SK-N-SH (cell line): ENCODE measurements around the gene PIK3R3. TPM values are rescaled to one million over a fixed set of nuclear protein-coding genes. Genes with fewer than 3 reads are reported as not detected.

Experiments
- CTCF ChIA-PET: fragments of 300-600, 350-600 bp; formaldehyde crosslinking; extraction: SDS; loops from one replicate; lab custom pipeline; 2021; lab: Yijun Ruan, JAX
- POLR2A ChIA-PET: fragments of 350-600 bp; sonication (Branson Sonifier 250); formaldehyde crosslinking; extraction: SDS; loops from one replicate; lab custom pipeline; 2020; ENCODE audit warnings: antibody characterized with exemption, inconsistent platforms; lab: Yijun Ruan, JAX
- DNase-seq: peaks from one replicate; pipeline ENCODE4 v3.0.0; 2012
- H2AFZ ChIP-seq: fragments of 200-600 bp; sonication (generic); 2 replicates; pipeline ENCODE4 v1.8.1; 2016; ENCODE audit warnings: antibody characterized with exemption, mild to moderate bottlenecking, low read depth
- H3F3A ChIP-seq: fragments of 200-600 bp; sonication (generic); replicated peaks from 2 replicates; pipeline ENCODE3; 2016; ENCODE audit warnings: antibody characterized with exemption, mild to moderate bottlenecking; ENCODE audit not compliant: insufficient read depth
- H3K27ac ChIP-seq, 2 experiments: fragments of 200-500 bp in 1 of 2; fragments of 200-600 bp in 1 of 2; sonication (Bioruptor generic) in 1 of 2; sonication (generic), shearing (Covaris generic) in 1 of 2; 2 replicates each; pipeline versions ENCODE4 v1.5.1 to v1.6.1; 2014 to 2016; ENCODE audit warnings: low read depth in 2 of 2, inconsistent platforms in 1 of 2, low read length in 1 of 2, mild to moderate bottlenecking in 1 of 2, mixed read lengths in 1 of 2
- H3K27me3 ChIP-seq: fragments of 200-600 bp; sonication (generic), shearing (Covaris generic); 2 replicates; pipeline ENCODE4 v1.6.1; 2016; ENCODE audit warnings: mixed run types; ENCODE audit not compliant: insufficient read depth
- H3K36me3 ChIP-seq, 2 experiments: fragments of 200-500 bp in 1 of 2; fragments of 200-600 bp in 1 of 2; sonication (Bioruptor generic) in 1 of 2; sonication (generic) in 1 of 2; replicated peaks in 1 of 2; 2 replicates each; pipeline versions ENCODE3 to v1.5.1; 2014 to 2016; ENCODE audit warnings: low read length in 1 of 2, mild to moderate bottlenecking in 1 of 2; ENCODE audit not compliant: insufficient read depth in 2 of 2, control insufficient read depth in 1 of 2
- H3K4me1 ChIP-seq, 2 experiments: fragments of 200-500 bp in 1 of 2; fragments of 200-600 bp in 1 of 2; sonication (Bioruptor generic) in 1 of 2; sonication (generic), shearing (Covaris generic) in 1 of 2; 2 replicates each; pipeline versions ENCODE4 v1.5.1 to v1.6.1; 2014 to 2016; ENCODE audit warnings: low read depth in 1 of 2, low read length in 1 of 2, mixed run types in 1 of 2; ENCODE audit not compliant: insufficient read depth in 2 of 2, control insufficient read depth in 1 of 2
- H3K4me2 ChIP-seq: fragments of 200-600 bp; sonication (generic), shearing (Covaris generic); 2 replicates; pipeline ENCODE4 v1.6.1; 2017; ENCODE audit warnings: mixed run types
- H3K4me3 ChIP-seq, 2 experiments: fragments of 200-500 bp in 1 of 2; fragments of 200-600 bp in 1 of 2; sonication (Bioruptor generic) in 1 of 2; sonication (generic), shearing (Covaris generic) in 1 of 2; 2 replicates each; pipeline versions ENCODE4 v1.5.1 to v1.8.1; 2014 to 2016; ENCODE audit warnings: low read depth in 2 of 2, inconsistent platforms in 1 of 2, low read length in 1 of 2, mild to moderate bottlenecking in 1 of 2, mixed read lengths in 1 of 2, moderate library complexity in 1 of 2
- H3K79me2 ChIP-seq: fragments of 200-600 bp; sonication (generic); 2 replicates; pipeline ENCODE4 v1.8.1; 2017; ENCODE audit warnings: mild to moderate bottlenecking; ENCODE audit not compliant: insufficient read depth
- H3K9ac ChIP-seq: fragments of 200-600 bp; sonication (generic); 2 replicates; pipeline ENCODE4 v1.6.1; 2017; ENCODE audit warnings: mixed run types
- H3K9me2 ChIP-seq: fragments of 200-600 bp; sonication (generic); 2 replicates; pipeline ENCODE4 v1.6.1; 2017; ENCODE audit warnings: mixed run types
- H3K9me3 ChIP-seq: fragments of 200-600 bp; sonication (generic); 2 replicates; pipeline ENCODE4 v1.6.1; 2017; ENCODE audit warnings: mixed run types, mild to moderate bottlenecking, moderate library complexity
- H4K20me1 ChIP-seq: fragments of 200-600 bp; sonication (generic); 2 replicates; pipeline ENCODE4 v1.6.1; 2017; ENCODE audit warnings: mild to moderate bottlenecking, mixed run types; ENCODE audit not compliant: insufficient read depth
- ELF1 ChIP-seq: IDR thresholded peaks from 2 replicates; pipeline ENCODE4 v1.4.0; 2012
- EP300 ChIP-seq, 2 experiments: IDR thresholded peaks; 2 replicates each; pipeline versions ENCODE4 v1.4.0 to v1.6.1; 2012; ENCODE audit warnings: borderline replicate concordance in 1 of 2, low read depth in 1 of 2, low read length in 1 of 2
- FOXJ3 ChIP-seq: sonication (generic); formaldehyde crosslinking; IDR thresholded peaks from 2 replicates; pipeline ENCODE4 v1.5.1; 2020; ENCODE audit warnings: mild to moderate bottlenecking, missing genetic modification reagents
- FOXM1 ChIP-seq: IDR thresholded peaks from 2 replicates; pipeline ENCODE4 v1.4.0; 2012; ENCODE audit warnings: low read depth, mild to moderate bottlenecking
- GABPA ChIP-seq: IDR thresholded peaks from 2 replicates; pipeline ENCODE4 v1.4.0; 2012; ENCODE audit warnings: low read depth, mild to moderate bottlenecking
- GATA2 ChIP-seq: sonication (generic); formaldehyde crosslinking; IDR thresholded peaks from 2 replicates; pipeline ENCODE4 v1.5.0; 2020; ENCODE audit warnings: mild to moderate bottlenecking, missing genetic modification reagents
- MXI1 ChIP-seq: IDR thresholded peaks from 2 replicates; pipeline ENCODE4 v1.6.1; 2012; ENCODE audit warnings: mild to moderate bottlenecking, low read depth, low read length, improper control_type of control experiment
- RCOR1 ChIP-seq: fragments of 150-350 bp; IDR thresholded peaks from 2 replicates; pipeline ENCODE4 v1.6.1; 2017; ENCODE audit warnings: antibody characterized with exemption, low read length
- RFX5 ChIP-seq: IDR thresholded peaks from 2 replicates; pipeline ENCODE4 v1.6.1; 2012; ENCODE audit warnings: mild to moderate bottlenecking, improper control_type of control experiment, low read length
- RXRA ChIP-seq: IDR thresholded peaks from 2 replicates; pipeline ENCODE4 v1.4.0; 2012; ENCODE audit warnings: low read depth, mild to moderate bottlenecking, borderline replicate concordance
- TAF1 ChIP-seq: IDR thresholded peaks from 2 replicates; pipeline ENCODE4 v1.6.1; 2012; ENCODE audit warnings: low read depth, mild to moderate bottlenecking, low read length, moderate library complexity, borderline replicate concordance
- TCF12 ChIP-seq: IDR thresholded peaks from 2 replicates; pipeline ENCODE4 v1.4.0; 2012
- YY1 ChIP-seq: IDR thresholded peaks from 2 replicates; pipeline ENCODE4 v1.4.0; 2012; ENCODE audit warnings: low read depth, mild to moderate bottlenecking
- WGBS: methylation state at CpG from one replicate; pipeline ENCODE4 v1.1.6; 2017; ENCODE audit warnings: low lambda C conversion rate; 5-methylcytosine and 5-hydroxymethylcytosine counted together
- polyA plus RNA-seq, 3 experiments: library from polyadenylated mRNA; depleted of rRNA; stranded (reverse); fragments of >200 nt; gene quantifications; 2 replicates each; pipeline ENCODE4 v1.2.3, GENCODE V29; 2012
- TF ChIP-seq, protein P1 (sequence below): IDR thresholded peaks from 2 replicates; pipeline ENCODE4 v1.4.0; 2012; ENCODE audit warnings: low read depth, borderline replicate concordance
- TF ChIP-seq, protein P2 (sequence below): IDR thresholded peaks from 2 replicates; pipeline ENCODE4; 2012
- TF ChIP-seq, protein P3 (sequence below): fragments of 200-600 bp; sonication (generic); IDR thresholded peaks from 2 replicates; pipeline ENCODE4 v1.6.1; 2017; ENCODE audit warnings: antibody characterized with exemption, mild to moderate bottlenecking, moderate library complexity

The PIK3R3 gene
- polyA plus RNA-seq, 1 of the 3 experiments (the other 2 are of a cell fraction), result 4.0 TPM

DNA sequence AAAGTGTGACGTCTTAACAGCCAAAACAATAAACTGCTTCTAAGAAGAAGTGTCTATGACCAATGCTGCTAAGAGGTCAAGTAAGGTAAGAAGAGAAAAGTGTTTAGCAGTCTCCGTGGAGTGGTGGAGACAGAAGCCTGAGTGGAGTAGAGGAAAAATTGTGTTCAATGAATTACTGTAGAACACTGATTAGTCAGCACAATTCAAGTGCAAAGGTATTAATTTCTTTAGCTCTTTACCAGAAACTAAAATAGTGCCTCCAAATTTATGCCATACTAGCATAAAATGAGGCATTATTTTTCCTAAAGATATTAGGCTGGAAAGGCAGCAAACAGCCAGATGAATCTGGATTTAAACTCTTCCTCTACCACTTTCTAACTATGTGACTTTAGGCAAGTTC, 56.1 kb downstream of the PIK3R3 start:
- no peak for DNase-seq
- TF ChIP-seq RXRA (no peak), GATA2 (CRISPR knock-in tag) (no peak), RFX5 (no peak), FOXJ3 (CRISPR knock-in tag) (no peak), RCOR1 (no peak), EP300 (IDR thresholded peaks at IDR 0.05; ENCODE audit: borderline replicate concordance in 1 of 2, low read depth in 1 of 2, low read length in 1 of 2) (no peak), ELF1 (no peak), YY1 (no peak), FOXM1 (no peak), TCF12 (no peak), MXI1 (no peak)
- TF ChIP-seq, protein P1, sequence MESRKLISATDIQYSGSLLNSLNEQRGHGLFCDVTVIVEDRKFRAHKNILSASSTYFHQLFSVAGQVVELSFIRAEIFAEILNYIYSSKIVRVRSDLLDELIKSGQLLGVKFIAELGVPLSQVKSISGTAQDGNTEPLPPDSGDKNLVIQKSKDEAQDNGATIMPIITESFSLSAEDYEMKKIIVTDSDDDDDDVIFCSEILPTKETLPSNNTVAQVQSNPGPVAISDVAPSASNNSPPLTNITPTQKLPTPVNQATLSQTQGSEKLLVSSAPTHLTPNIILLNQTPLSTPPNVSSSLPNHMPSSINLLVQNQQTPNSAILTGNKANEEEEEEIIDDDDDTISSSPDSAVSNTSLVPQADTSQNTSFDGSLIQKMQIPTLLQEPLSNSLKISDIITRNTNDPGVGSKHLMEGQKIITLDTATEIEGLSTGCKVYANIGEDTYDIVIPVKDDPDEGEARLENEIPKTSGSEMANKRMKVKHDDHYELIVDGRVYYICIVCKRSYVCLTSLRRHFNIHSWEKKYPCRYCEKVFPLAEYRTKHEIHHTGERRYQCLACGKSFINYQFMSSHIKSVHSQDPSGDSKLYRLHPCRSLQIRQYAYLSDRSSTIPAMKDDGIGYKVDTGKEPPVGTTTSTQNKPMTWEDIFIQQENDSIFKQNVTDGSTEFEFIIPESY, result no peak
- TF ChIP-seq, protein P2, sequence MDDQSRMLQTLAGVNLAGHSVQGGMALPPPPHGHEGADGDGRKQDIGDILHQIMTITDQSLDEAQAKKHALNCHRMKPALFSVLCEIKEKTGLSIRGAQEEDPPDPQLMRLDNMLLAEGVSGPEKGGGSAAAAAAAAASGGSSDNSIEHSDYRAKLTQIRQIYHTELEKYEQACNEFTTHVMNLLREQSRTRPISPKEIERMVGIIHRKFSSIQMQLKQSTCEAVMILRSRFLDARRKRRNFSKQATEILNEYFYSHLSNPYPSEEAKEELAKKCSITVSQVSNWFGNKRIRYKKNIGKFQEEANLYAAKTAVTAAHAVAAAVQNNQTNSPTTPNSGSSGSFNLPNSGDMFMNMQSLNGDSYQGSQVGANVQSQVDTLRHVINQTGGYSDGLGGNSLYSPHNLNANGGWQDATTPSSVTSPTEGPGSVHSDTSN, result no peak
- TF ChIP-seq, all 33 proteins: peak for 0
- Histone ChIP-seq H3F3A (no peaks in the 10 kb centered on the region), H2AFZ (no peak overlapping the region), H3K4me1 (no peaks in the 10 kb centered on the region; a peak in 2 of 4 replicates), H3K27me3 (no peaks in the 10 kb centered on the region), H3K4me3 (no peak overlapping the region), H3K36me3 (peaks cover 3 to 22% of the 10 kb centered on the region in 2 experiments), H3K4me2 (no peak overlapping the region), H3K9ac (no peak overlapping the region), H4K20me1 (no peaks in the 10 kb centered on the region), H3K9me3 (no peaks in the 10 kb centered on the region), H3K9me2 (no peaks in the 10 kb centered on the region), H3K27ac (no peak overlapping the region; a peak in 1 of 4 replicates), H3K79me2 (no peaks in the 10 kb centered on the region)
- WGBS, result 90% methylated on average over 2 of the region's 2 CpGs
- ChIA-PET POLR2A (no interaction called here), CTCF (interaction anchor here (0.7 kb wide), 1 partner anchor 12 kb away, joined by 3 read pairs; no protein-coding TSS in a partner anchor)

DNA sequence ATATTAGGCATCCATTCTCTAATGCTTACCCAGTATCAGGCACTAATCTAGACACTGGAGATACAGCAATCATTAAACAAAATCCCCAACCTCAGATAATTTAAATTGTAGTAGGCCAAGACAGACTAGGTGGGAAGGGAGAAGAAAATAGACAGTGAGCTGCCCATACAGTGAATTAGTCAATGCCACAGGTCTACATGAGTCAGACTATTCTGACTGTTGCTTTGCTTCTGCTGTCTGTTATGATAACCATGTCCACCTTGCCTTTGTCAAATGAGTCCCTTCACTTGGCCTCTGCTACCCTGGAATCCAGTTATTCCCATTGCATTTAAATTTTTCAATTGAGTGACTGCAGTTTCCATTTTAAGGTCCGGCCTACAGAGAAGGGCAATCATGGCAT, 59.5 kb downstream of the PIK3R3 start:
- Histone ChIP-seq H3K4me3 (no peak overlapping the region), H3K27me3 (no peaks in the 10 kb centered on the region), H3K27ac (no peak overlapping the region), H3K9me2 (no peaks in the 10 kb centered on the region), H2AFZ (no peak overlapping the region), H4K20me1 (no peaks in the 10 kb centered on the region), H3K4me1 (no peaks in the 10 kb centered on the region), H3K36me3 (peaks cover 7 to 44% of the 10 kb centered on the region in 2 experiments), H3K4me2 (no peak overlapping the region), H3K9me3 (no peaks in the 10 kb centered on the region), H3K9ac (no peak overlapping the region), H3F3A (peaks cover 3% of the 10 kb centered on the region), H3K79me2 (no peaks in the 10 kb centered on the region)
- POLR2A ChIA-PET, result no interaction called here
- no peak for TF ChIP-seq FOXM1
- TF ChIP-seq, protein P3, sequence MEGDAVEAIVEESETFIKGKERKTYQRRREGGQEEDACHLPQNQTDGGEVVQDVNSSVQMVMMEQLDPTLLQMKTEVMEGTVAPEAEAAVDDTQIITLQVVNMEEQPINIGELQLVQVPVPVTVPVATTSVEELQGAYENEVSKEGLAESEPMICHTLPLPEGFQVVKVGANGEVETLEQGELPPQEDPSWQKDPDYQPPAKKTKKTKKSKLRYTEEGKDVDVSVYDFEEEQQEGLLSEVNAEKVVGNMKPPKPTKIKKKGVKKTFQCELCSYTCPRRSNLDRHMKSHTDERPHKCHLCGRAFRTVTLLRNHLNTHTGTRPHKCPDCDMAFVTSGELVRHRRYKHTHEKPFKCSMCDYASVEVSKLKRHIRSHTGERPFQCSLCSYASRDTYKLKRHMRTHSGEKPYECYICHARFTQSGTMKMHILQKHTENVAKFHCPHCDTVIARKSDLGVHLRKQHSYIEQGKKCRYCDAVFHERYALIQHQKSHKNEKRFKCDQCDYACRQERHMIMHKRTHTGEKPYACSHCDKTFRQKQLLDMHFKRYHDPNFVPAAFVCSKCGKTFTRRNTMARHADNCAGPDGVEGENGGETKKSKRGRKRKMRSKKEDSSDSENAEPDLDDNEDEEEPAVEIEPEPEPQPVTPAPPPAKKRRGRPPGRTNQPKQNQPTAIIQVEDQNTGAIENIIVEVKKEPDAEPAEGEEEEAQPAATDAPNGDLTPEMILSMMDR, result no peak
- no peak for TF ChIP-seq GABPA
- no peak for TF ChIP-seq RXRA
- no peak for TF ChIP-seq YY1
- TF ChIP-seq RCOR1, result no peak
- no peak for TF ChIP-seq TAF1
- no peak for DNase-seq
- 94% methylated on average over 1 of the region's 1 CpG for WGBS
- CTCF ChIA-PET, result no interaction called here
